ENCODE results near the gene REXO1.

Gene REXO1

DNA sequence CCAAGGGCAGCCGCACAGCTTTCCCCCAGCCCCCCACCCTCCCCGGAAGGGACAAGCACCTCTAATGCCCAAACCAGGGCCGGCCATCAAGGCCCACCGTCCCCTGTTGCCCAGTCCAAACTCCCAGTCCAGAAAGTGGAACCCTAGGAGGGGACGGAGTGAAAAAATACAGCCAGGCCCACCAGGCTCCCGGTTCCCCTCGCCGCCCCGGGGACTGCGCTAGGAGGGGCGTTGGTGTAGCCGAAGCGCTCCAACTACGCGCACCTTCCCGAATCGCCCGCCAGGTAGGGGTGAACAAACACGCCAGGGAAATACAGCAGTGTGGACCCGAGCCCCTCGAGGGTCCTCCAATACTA lies 13.8 kb upstream of the REXO1 start:
- no peak for DNase-seq (ENCODE audit: low read depth)
- TF ChIP-seq CTCF (conservative IDR thresholded peaks at IDR 0.05; ENCODE audit: low read depth, low read length), result no peak
- H3K4me3 ChIP-seq (ENCODE audit: low read length), result peak overlapping the region; percentile 76

GRCh38 chr19:1861599-1862031 lies 13.3 kb upstream of the REXO1 start:
- H3K4me3 ChIP-seq (ENCODE audit: low read length), result peak overlapping the region; percentile 76
- DNase-seq (ENCODE audit: low read depth), result no peak
- no peak for TF ChIP-seq CTCF (conservative IDR thresholded peaks at IDR 0.05; ENCODE audit: low read depth, low read length)

GRCh38 chr19:1860821-1861598 lies 12.7 kb upstream of the REXO1 start:
- TF ChIP-seq CTCF (conservative IDR thresholded peaks at IDR 0.05; ENCODE audit: low read depth, low read length), result no peak
- DNase-seq (ENCODE audit: low read depth), result no peak
- H3K4me3 ChIP-seq (ENCODE audit: low read length), result peak overlapping the region; percentile 76

GRCh38 chr19:1860042-1860775 lies 11.9 kb upstream of the REXO1 start:
- peak overlapping the region; percentile 14 for H3K4me3 ChIP-seq (ENCODE audit: low read length)
- no peak for TF ChIP-seq CTCF (conservative IDR thresholded peaks at IDR 0.05; ENCODE audit: low read depth, low read length)
- DNase-seq (ENCODE audit: low read depth), result no peak

GRCh38 chr19:1859331-1859781 lies 11.1 kb upstream of the REXO1 start:
- TF ChIP-seq CTCF (conservative IDR thresholded peaks at IDR 0.05; ENCODE audit: low read depth, low read length), result peak; percentile 19
- no peak for DNase-seq (ENCODE audit: low read depth)
- H3K4me3 ChIP-seq (ENCODE audit: low read length), result no peak overlapping the region

DNA sequence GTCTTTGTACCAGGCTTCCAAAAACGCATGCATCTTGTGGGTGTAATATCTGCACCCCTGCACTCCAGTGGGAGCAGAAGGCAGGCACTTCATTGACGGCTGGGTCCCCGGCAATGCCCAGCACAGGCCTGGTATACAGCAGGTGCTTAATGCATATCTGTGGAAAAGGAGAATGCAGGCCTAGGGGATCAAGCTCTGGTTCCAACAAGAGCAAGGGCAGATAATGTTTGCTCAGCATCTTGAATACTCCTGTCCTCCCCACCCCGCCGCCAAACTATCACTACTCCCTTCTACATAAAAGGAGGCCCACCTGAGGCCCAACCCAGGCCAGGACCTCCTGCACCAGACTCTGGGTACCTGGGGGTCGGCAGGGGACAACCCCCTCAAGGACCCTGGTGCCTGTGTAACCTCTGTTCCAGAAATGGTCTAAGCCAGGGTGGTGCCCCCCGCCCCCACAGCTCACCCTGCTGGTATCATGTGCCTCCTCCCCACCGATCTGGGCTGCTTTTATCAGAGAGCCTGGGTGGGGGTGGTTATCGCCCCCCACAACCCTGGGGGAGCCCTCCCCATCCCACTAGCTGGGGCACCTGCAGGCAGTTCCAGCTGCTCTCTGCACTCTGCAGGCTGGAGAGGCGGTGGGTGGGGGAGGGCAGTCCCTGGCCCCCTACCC lies 10.3 kb upstream of the REXO1 start:
- H3K4me3 ChIP-seq (ENCODE audit: low read length), result no peak overlapping the region
- DNase-seq (ENCODE audit: low read depth), result no peak

More for the DNA sequence above, 10.3 kb upstream of the REXO1 start:
- no peak for TF ChIP-seq CTCF (conservative IDR thresholded peaks at IDR 0.05; ENCODE audit: low read depth, low read length)

Data from retinal pigment epithelial cell (primary cell).